ELF-1 (cell line): Measurements from ENCODE around the gene TBX19.

Experiments used
- DNase-seq: peaks from one replicate; pipeline ENCODE4 v3.0.0-alpha.2; 2016; ENCODE audit warnings: low read depth, low spot score

Gene TBX19

GRCh38 chr1:168354335-168355269, 73.9 kb downstream of the TBX19 start:
- peak; percentile 43 for DNase-seq

DNA sequence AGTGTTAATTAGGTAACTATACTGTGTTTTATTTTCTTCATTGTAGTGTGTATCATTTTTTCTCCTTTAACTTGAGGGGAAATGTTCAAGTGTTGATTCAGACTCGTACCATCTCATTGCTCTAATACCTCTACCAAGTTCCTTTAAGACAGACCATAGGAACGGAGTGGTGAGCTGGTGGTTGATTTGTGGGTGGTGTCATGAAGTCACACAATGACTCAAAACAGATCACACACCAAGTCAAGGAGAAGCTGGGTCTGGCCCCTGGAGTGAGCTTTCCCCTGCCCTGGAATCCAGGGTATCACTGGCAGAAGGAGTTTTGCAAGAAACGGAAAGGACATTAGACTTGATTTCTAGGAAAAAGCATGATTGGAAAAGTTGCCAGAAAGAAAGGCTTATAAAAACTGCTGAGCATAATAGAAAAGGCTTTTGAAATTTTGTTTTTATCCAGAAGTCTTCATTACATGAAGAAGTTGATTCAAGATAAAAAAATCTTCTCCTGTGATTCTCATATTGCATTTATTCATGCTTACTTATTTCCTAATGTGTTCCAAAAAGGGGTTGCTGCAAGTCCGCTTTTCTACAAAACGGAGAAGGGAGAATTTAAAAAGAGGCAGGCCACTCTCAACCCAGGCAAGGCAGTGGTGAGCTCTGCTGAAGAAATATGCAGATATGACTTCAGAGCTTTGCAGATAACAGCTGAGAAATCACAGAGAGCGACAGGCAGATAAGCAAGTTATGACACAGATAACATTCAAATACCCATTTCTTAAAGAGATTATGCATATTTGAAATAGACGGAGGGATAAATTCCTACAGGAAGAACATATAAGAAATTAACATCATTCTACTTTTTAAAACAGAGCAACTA, 79.7 kb downstream of the TBX19 start:
- peak; percentile 49 for DNase-seq

DNA sequence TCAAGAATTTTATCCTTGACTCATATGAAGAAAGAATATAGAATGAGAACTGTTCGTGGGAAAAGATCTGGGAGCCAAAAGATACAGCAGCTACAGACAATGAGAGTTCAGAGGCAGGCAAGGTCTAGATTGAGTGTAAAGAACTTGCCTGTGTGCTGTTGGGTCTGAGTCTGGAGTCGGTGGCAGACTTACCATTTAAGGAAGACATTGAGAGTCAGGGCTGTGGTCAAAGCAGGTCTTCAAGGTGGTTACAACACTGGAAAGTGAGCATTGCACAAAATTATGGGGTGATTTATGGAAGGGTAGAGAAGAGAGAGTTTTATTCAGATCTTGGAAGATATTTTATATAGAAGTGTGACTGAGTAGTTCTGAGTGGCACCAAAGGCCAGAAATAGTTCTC, 80.6 kb downstream of the TBX19 start:
- DNase-seq = no peak

DNA sequence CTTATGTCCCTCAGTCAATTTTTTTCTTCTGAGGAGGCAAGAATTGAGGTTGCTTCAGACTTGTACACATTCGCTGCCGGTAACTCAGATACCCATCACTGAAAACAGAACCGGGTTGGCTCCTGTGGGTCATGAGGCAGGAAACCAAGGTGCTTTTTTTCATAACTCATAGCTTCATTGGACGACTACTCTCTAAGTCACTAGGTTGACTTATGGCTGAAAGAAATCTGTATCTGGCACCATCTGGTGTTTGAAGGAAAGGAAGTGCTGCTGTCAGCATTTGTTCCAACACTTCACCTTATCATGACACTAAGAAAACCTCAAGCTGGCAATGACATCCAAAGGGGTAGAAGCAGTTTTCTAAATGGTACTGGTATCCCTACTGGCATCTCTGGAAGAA, 82.3 kb downstream of the TBX19 start:
- DNase-seq = no peak
